ENCODE measurements around the gene WDR75. TPM values are rescaled to one million over a fixed set of nuclear protein-coding genes. Genes with fewer than 3 reads are reported as not detected.

WDR75 gene
- polyA plus RNA-seq, 3 donors = 3.9 to 20.7 (median 5.8) TPM

DNA sequence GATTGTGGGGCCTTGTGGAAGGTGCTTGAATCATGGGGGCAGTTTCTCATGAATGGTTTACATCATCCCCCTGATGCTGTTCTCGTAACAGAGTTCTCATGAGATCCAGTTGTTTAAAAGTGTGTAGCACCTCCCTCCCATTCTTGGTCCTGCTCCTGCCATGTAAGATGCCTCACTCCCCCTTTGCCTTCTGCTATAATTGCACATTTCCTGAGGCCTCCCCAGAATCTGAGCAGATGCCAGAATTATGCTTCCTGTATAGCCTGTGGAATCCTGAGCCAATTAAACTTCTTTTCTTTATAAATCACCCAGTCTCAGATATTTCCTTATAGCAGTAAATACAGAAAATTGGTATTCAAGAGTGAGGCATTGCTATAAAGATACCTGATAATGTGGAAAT lies 15.6 kb upstream of the WDR75 start:
- Histone ChIP-seq H2AFZ (ENCODE audit: insufficient read depth, low read depth, low read length, poor library complexity, severe bottlenecking) (no peak overlapping the region), H3K4me3 (replicated peaks in 1 of 3; ENCODE audit: low read depth in 2 of 3, low read length in 3 of 3) (no peak overlapping the region), H3K27ac (ENCODE audit: low read depth in 1 of 2, low read length in 2 of 2) (no peak overlapping the region), H3K4me2 (replicated peaks; ENCODE audit: extremely low read depth, low read length, poor library complexity, severe bottlenecking) (no peak overlapping the region), H4K20me1 (ENCODE audit: insufficient read depth, low read length) (no peaks in the 10 kb centered on the region), H3K9ac (ENCODE audit: insufficient read depth, low read length, poor library complexity, severe bottlenecking) (no peak overlapping the region), H3K79me2 (ENCODE audit: insufficient read depth, low read length) (no peaks in the 10 kb centered on the region), H3K4me1 (ENCODE audit: control insufficient read depth in 1 of 2, insufficient read depth in 2 of 2, low read length in 2 of 2) (no peaks in the 10 kb centered on the region), H3K9me3 (replicated peaks in 1 of 2; ENCODE audit: control insufficient read depth in 1 of 2, insufficient read depth in 1 of 2, low read length in 2 of 2) (no peaks in the 10 kb centered on the region), H3K36me3 (replicated peaks in 1 of 2; ENCODE audit: control insufficient read depth in 1 of 2, insufficient read depth in 2 of 2, low read length in 2 of 2) (no peaks in the 10 kb centered on the region), H3K27me3 (ENCODE audit: control insufficient read depth in 2 of 2, insufficient read depth in 2 of 2, low read length in 2 of 2) (no peaks in the 10 kb centered on the region)
- WGBS (ENCODE audit: insufficient coverage) = no CpG with 5 or more reads among the region's 1 CpG
- no peak for DNase-seq
- peaks cover 0 to 3% (median 0%) of the 10 kb centered on the region in 7 donors for H3K9me3 Mint-ChIP-seq
- no peaks in the 10 kb centered on the region for H3K4me1 Mint-ChIP-seq
- no peaks in the 10 kb centered on the region for H3K36me3 Mint-ChIP-seq
- TF ChIP-seq, protein P1, sequence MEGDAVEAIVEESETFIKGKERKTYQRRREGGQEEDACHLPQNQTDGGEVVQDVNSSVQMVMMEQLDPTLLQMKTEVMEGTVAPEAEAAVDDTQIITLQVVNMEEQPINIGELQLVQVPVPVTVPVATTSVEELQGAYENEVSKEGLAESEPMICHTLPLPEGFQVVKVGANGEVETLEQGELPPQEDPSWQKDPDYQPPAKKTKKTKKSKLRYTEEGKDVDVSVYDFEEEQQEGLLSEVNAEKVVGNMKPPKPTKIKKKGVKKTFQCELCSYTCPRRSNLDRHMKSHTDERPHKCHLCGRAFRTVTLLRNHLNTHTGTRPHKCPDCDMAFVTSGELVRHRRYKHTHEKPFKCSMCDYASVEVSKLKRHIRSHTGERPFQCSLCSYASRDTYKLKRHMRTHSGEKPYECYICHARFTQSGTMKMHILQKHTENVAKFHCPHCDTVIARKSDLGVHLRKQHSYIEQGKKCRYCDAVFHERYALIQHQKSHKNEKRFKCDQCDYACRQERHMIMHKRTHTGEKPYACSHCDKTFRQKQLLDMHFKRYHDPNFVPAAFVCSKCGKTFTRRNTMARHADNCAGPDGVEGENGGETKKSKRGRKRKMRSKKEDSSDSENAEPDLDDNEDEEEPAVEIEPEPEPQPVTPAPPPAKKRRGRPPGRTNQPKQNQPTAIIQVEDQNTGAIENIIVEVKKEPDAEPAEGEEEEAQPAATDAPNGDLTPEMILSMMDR (IDR thresholded peaks at IDR 0.05) = no peak
- no peak overlapping the region for H3K27ac Mint-ChIP-seq
- intact Hi-C loops (cut with micrococcal nuclease) = no loop called here
- no peak overlapping the region for H3K4me3 Mint-ChIP-seq
- peaks cover 1 to 4% (median 3%) of the 10 kb centered on the region in 3 donors for H3K27me3 Mint-ChIP-seq (ENCODE audit: low read depth in 3 of 3)

DNA sequence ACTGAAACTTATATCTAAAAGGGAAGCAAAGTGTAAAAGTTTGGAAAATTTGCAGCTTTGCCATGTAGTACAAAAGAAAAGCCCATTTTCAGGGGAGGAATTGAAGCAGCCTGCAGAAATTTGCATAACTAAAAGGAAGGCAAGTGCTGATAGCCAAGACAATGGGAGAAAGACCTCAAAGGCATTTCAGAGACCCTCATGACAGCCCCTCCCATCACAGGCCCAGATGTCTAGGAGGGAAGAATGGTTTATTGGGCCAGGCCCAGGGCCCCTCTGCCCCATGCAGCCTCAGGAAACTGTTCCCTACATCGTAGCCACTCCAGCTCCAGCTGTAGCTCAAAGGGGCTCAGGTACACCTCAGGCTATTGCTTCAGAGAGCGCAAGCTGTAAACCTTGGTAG lies 14.4 kb upstream of the WDR75 start:
- Histone ChIP-seq H3K9ac (ENCODE audit: insufficient read depth, low read length, poor library complexity, severe bottlenecking) (no peak overlapping the region), H2AFZ (ENCODE audit: insufficient read depth, low read depth, low read length, poor library complexity, severe bottlenecking) (no peak overlapping the region), H3K4me2 (replicated peaks; ENCODE audit: extremely low read depth, low read length, poor library complexity, severe bottlenecking) (no peak overlapping the region), H4K20me1 (ENCODE audit: insufficient read depth, low read length) (no peaks in the 10 kb centered on the region), H3K4me1 (ENCODE audit: control insufficient read depth in 1 of 2, insufficient read depth in 2 of 2, low read length in 2 of 2) (no peaks in the 10 kb centered on the region), H3K27me3 (ENCODE audit: control insufficient read depth in 2 of 2, insufficient read depth in 2 of 2, low read length in 2 of 2) (no peaks in the 10 kb centered on the region), H3K4me3 (replicated peaks in 1 of 3; ENCODE audit: low read depth in 2 of 3, low read length in 3 of 3) (no peak overlapping the region), H3K27ac (ENCODE audit: low read depth in 1 of 2, low read length in 2 of 2) (no peak overlapping the region), H3K79me2 (ENCODE audit: insufficient read depth, low read length) (no peaks in the 10 kb centered on the region), H3K9me3 (replicated peaks in 1 of 2; ENCODE audit: control insufficient read depth in 1 of 2, insufficient read depth in 1 of 2, low read length in 2 of 2) (no peaks in the 10 kb centered on the region), H3K36me3 (replicated peaks in 1 of 2; ENCODE audit: control insufficient read depth in 1 of 2, insufficient read depth in 2 of 2, low read length in 2 of 2) (no peaks in the 10 kb centered on the region)
- WGBS (ENCODE audit: insufficient coverage) = 100% methylated on average over 2 of the region's 2 CpGs
- Mint-ChIP-seq H3K27ac (no peak overlapping the region), H3K27me3 (ENCODE audit: low read depth in 3 of 3) (peaks cover 3 to 4% (median 3%) of the 10 kb centered on the region in 3 donors), H3K9me3 (peaks cover 0 to 3% (median 0%) of the 10 kb centered on the region in 7 donors), H3K36me3 (no peaks in the 10 kb centered on the region), H3K4me1 (no peaks in the 10 kb centered on the region), H3K4me3 (no peak overlapping the region)
- intact Hi-C loops (cut with micrococcal nuclease) = no loop called here
- TF ChIP-seq, protein P1 (IDR thresholded peaks at IDR 0.05) = no peak
- DNase-seq = no peak

Data from CD14-positive monocyte (primary cell).